Right lobe of liver (tissue), 6 donors: Measurements from ENCODE around the gene RBM26. TPM values are rescaled to one million over a fixed set of nuclear protein-coding genes. Genes with fewer than 3 reads are reported as not detected.
A peak's percentile ranks its signal among the peaks of the same experiment; 100 is the strongest.

Experiments
- ATAC-seq, 4 donors: fragments of 200-7000 bp; cut with Tn5 transposase; one replicate each; pipeline ENCODE4 v1.9.1; 2020; ENCODE audit warnings: mild to moderate bottlenecking in 4 of 4, moderate library complexity in 4 of 4
- DNase-seq, 3 donors: peaks; one replicate each; pipeline ENCODE4 v3.0.0-alpha.2; 2020
- H3K27ac ChIP-seq, 3 donors: fragments of 200-600 bp; one replicate each; pipeline ENCODE4 v1.8.0; 2022
- H3K27me3 ChIP-seq, 2 donors: fragments of 200-600 bp; one replicate each; pipeline ENCODE4 v1.8.0; 2022
- H3K36me3 ChIP-seq, 4 donors: fragments of 200-600 bp; sonication (generic) in 1 of 4; one replicate each; pipeline versions ENCODE4 v1.5.1 to v1.8.0; 2017 to 2022; ENCODE audit warnings: control low read depth in 1 of 4
- H3K4me1 ChIP-seq, 4 donors: fragments of 200-600 bp; sonication (generic) in 1 of 4; one replicate each; pipeline versions ENCODE4 v1.5.1 to v1.8.0; 2017 to 2022; ENCODE audit warnings: control low read depth in 1 of 4
- H3K4me3 ChIP-seq, 3 donors: fragments of 200-600 bp; one replicate each; pipeline ENCODE4 v1.8.0; 2022
- H3K9me3 ChIP-seq, 4 donors: fragments of 200-600 bp; sonication (generic) in 1 of 4; one replicate each; pipeline versions ENCODE4 v1.5.1 to v1.8.0; 2017 to 2022; ENCODE audit warnings: control low read depth in 1 of 4
- CTCF ChIP-seq, 4 donors: fragments of 200-600 bp in 3 of 4; fragments of 450-650 bp in 1 of 4; IDR thresholded peaks; one replicate each; pipeline versions ENCODE4 v1.5.1 to v1.8.0; 2016 to 2022; ENCODE audit warnings: antibody characterized with exemption in 4 of 4, mild to moderate bottlenecking in 2 of 4
- POLR2A ChIP-seq: fragments of 450-650 bp; IDR thresholded peaks from one replicate; pipeline ENCODE4 v1.6.1; 2017; ENCODE audit warnings: antibody characterized with exemption, mild to moderate bottlenecking
- WGBS: methylation state at CpG from one replicate; pipeline ENCODE4 v1.1.6; 2018; ENCODE audit warnings: low coverage, low lambda C conversion rate; ENCODE audit not compliant: insufficient coverage; ENCODE audit errors: missing lambda C conversion rate; 5-methylcytosine and 5-hydroxymethylcytosine counted together
- intact Hi-C, 2 donors: fragments of 100-400 bp; cut with DNase I; formaldehyde crosslinking; loops; one replicate each; pipeline versions ENCODE4 v1.11.2 to v1.14.1; 2022
- total RNA-seq, 6 experiments: library from RNA; depleted of rRNA in 2 of 6; stranded (reverse); fragments of >200 nt in 2 of 6; fragmentation: NEBNext Ultra II Directional in 3 of 6; extraction: Animal tissue kit (Norgen Biotek cat#: 25700) in 3 of 6; gene quantifications; one replicate each; pipeline versions ENCODE4 v1.1.0 to v1.2.4, GENCODE V29; 2016 to 2023
- donor health status: DM: no; HTN: yes; CAD: no.
- donor health status: DM: no; HTN: no; CAD: no.
- donor health status: DM: no; HTN: no; CAD: no.
- donor health status: DM: no; HTN: yes; CAD: no.
- donor health status: DM: no; HTN: yes; CAD: no.

RBM26 gene
- total RNA-seq, 6 experiments from 2014 or later = 12.9 to 16.7 (median 15.1) TPM

- no peak overlapping the region for H3K4me3 ChIP-seq
- peaks cover 0 to 3% (median 0%) of the 10 kb centered on the region in 4 donors for H3K4me1 ChIP-seq
- DNase-seq (no peak), ATAC-seq (no peak)
- no peaks in the 10 kb centered on the region for H3K9me3 ChIP-seq
- no peaks in the 10 kb centered on the region for H3K27me3 ChIP-seq
- WGBS = 91% methylated on average over 8 of the region's 9 CpGs
- intact Hi-C loops = no loop called here
- no peak overlapping the region for H3K27ac ChIP-seq
- no peaks in the 10 kb centered on the region for H3K36me3 ChIP-seq
- TF ChIP-seq CTCF (IDR thresholded peaks at IDR 0.05) = no peak
- no peak for TF ChIP-seq POLR2A
Measured at GRCh38 chr13:79309690-79310089, 96.4 kb downstream of the RBM26 start.

- peak in 3 of 4 donors; percentile 13 to 38 (median 19) for ATAC-seq
- intact Hi-C loops = no loop called here
- no peaks in the 10 kb centered on the region for H3K27me3 ChIP-seq
- no peaks in the 10 kb centered on the region for H3K36me3 ChIP-seq
- H3K9me3 ChIP-seq = no peaks in the 10 kb centered on the region
- WGBS = 71% methylated on average over 5 of the region's 8 CpGs
- H3K4me1 ChIP-seq = peaks cover 0 to 3% (median 0%) of the 10 kb centered on the region in 4 donors
- no peak overlapping the region for H3K27ac ChIP-seq
- no peak overlapping the region for H3K4me3 ChIP-seq
- no peak for TF ChIP-seq CTCF (IDR thresholded peaks at IDR 0.05)
- no peak for TF ChIP-seq POLR2A
- no peak for DNase-seq
Measured at GRCh38 chr13:79307866-79308298, 98.2 kb downstream of the RBM26 start.

- H3K4me3 ChIP-seq = no peak overlapping the region
- H3K36me3 ChIP-seq = no peaks in the 10 kb centered on the region
- no peak for TF ChIP-seq CTCF (IDR thresholded peaks at IDR 0.05)
- TF ChIP-seq POLR2A = no peak
- H3K27me3 ChIP-seq = no peaks in the 10 kb centered on the region
- no peak overlapping the region for H3K27ac ChIP-seq
- WGBS = 82% methylated on average over 3 of the region's 3 CpGs
- H3K9me3 ChIP-seq = no peaks in the 10 kb centered on the region
- peaks cover 0 to 3% (median 0%) of the 10 kb centered on the region in 4 donors for H3K4me1 ChIP-seq
- DNase-seq = no peak
- ATAC-seq = peak in 1 of 4 donors; percentile 45
- intact Hi-C loops = no loop called here
Measured at GRCh38 chr13:79307433-79307861, 98.6 kb downstream of the RBM26 start.

- ATAC-seq (no peak), DNase-seq (no peak)
- Histone ChIP-seq H3K9me3 (no peaks in the 10 kb centered on the region), H3K4me3 (no peak overlapping the region), H3K36me3 (no peaks in the 10 kb centered on the region), H3K27ac (no peak overlapping the region), H3K4me1 (peaks cover 0 to 3% (median 0%) of the 10 kb centered on the region in 4 donors), H3K27me3 (no peaks in the 10 kb centered on the region)
- intact Hi-C loops = no loop called here
- WGBS = 42% methylated on average over 1 of the region's 1 CpG
- TF ChIP-seq POLR2A = no peak
- TF ChIP-seq CTCF (IDR thresholded peaks at IDR 0.05) = no peak
Measured at GRCh38 chr13:79306650-79307049, 99.4 kb downstream of the RBM26 start.

GRCh38 chr13:79297128-79297527 is 108.9 kb downstream of the RBM26 start:
- intact Hi-C loops = no loop called here
- TF ChIP-seq CTCF (IDR thresholded peaks at IDR 0.05) (no peak), POLR2A (no peak)
- Histone ChIP-seq H3K9me3 (no peaks in the 10 kb centered on the region), H3K27me3 (no peaks in the 10 kb centered on the region), H3K4me3 (no peak overlapping the region), H3K4me1 (no peaks in the 10 kb centered on the region), H3K36me3 (no peaks in the 10 kb centered on the region), H3K27ac (no peak overlapping the region)
- ATAC-seq (no peak), DNase-seq (no peak)
- WGBS = 27% methylated on average over 2 of the region's 2 CpGs
